COLO668 (cell line): ENCODE results near the gene SPON1.
"Not testable (repeated sequence)": the region's sequence is repeated elsewhere in the genome, so short reads cannot be mapped to it uniquely, and the experiment has no call there.

ENCODE experiments used
- DNase-seq: peaks from one replicate; lab custom pipeline; 2025; ENCODE audit not compliant: unreplicated experiment; lab: John Stamatoyannopoulos, UW

Gene SPON1

GRCh38 chr11:14262271-14262846 is 299.8 kb downstream of the SPON1 start:
- DNase-seq, result no peak

GRCh38 chr11:14264966-14265365 is 302.4 kb downstream of the SPON1 start:
- no peak for DNase-seq

DNA sequence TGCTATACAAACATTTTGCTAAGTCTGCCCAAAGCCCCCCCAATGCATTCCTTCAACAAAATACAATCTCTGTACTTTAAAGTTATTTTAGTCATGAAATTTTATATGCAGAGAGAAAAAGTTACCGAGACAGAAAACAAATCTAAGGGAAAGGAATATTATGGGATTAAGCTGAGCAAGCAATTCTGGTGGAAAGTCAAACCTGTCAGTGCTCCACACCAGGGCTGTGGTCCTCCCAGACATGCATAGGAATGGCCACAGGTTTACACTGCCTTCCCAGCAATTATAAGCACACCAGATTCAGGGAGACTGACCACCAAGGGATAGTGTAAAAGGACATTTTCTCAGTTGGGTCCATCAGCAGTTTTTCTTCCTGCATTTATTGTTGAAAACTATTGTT is 304.1 kb downstream of the SPON1 start:
- no peak for DNase-seq

GRCh38 chr11:14267861-14268635 is 305.5 kb downstream of the SPON1 start:
- DNase-seq, result no peak

DNA sequence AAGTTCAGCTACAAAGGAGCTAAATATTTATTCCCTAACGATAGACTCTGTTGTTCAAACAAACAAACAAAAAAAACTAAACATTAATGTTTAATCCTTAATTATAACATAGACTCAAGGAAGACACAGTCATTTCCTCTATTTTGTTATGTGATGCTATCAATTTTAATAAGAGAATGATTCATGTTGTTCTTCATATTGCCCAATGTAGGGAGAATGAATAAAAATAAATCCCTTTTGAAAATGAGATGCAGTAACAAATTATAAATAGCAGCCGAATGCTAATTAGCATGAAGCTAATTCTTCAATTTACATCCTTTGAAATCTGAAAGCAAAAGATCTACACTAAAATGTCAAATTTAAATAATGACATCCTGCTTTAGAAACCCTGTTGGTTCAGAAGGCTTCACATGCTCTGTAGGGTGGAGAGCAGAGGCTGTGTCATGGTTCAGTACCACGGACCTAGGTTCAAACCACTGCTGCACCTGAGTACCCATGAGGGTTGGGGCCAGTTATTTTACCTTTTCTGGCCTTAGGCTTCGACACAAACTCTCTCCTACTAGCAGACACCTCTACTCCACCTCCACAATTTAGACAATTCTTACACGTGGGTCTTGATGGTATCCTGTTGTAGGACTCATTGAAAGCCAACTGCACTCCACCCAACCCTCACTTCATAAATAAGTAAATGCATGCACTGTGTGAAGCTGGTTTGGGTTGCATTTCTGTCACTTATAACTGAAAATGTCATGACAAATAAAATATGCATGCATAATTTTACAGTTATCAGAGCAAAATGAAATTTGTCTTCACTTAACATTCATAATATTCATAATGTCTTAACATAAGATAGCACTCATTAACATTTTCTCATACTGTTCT is 307.4 kb downstream of the SPON1 start:
- DNase-seq, result no peak

DNA sequence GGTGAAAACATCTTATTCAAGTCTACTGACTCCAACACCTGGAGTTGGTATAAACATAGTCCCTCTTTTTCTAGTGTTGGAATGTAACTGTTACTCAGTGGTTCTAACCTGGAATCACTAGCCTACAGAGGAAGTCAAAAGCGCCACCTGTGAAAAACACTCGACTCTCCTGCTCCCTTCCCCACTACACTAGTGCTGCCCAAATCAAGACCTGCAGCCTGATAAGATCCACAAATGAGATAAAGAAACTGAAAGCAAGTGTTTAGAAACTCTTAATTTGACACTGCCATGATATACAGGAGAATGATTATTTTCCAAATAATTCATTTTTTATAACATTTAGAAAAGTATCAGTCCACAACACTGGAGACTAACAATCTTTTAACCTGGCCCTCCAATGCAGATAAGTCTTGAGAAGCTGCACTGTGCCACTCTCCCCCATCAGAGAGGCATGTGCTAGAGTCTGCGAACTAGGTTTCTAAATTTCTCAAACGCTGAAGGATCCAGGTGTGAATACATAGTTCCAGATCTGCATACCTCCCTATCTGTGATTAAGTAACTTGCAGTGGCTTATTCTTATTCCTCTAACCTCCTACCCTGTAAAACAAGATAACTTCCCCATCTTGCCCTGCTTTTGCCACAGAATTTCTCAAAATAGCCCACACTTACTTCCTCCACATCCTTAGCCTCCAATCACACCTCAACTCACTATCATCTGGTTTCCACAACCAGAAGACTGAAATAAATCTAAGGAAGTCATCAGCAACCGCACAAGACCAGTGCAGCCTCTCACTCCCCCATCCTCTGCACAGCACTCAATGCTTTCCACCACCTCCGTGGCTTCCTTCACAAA is 308.4 kb downstream of the SPON1 start:
- DNase-seq, result no peak

- DNase-seq, result no peak
Measured at GRCh38 chr11:14273895-14274294, 311.4 kb downstream of the SPON1 start.

GRCh38 chr11:14275076-14275475 is 312.6 kb downstream of the SPON1 start:
- DNase-seq, result no peak

DNA sequence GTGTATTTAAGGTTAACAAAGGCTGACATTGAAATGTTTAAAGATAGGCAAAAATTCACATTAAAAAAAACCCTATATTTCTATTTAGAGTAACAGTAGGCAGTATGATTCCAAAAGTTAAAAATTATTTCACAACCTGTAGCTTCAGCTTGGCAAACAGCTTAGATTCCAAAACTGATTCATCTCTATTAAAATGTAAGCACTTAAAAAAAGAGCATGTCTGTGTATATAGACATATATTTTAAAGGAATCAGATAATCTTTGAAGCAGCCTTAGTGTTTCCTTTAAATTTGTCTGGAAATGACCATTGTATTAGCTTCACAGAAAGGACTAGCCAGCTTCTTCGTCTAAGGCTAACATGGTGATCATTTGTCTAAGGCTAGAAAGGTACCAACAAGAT is 316.3 kb downstream of the SPON1 start:
- not testable (repeated sequence) for DNase-seq

DNA sequence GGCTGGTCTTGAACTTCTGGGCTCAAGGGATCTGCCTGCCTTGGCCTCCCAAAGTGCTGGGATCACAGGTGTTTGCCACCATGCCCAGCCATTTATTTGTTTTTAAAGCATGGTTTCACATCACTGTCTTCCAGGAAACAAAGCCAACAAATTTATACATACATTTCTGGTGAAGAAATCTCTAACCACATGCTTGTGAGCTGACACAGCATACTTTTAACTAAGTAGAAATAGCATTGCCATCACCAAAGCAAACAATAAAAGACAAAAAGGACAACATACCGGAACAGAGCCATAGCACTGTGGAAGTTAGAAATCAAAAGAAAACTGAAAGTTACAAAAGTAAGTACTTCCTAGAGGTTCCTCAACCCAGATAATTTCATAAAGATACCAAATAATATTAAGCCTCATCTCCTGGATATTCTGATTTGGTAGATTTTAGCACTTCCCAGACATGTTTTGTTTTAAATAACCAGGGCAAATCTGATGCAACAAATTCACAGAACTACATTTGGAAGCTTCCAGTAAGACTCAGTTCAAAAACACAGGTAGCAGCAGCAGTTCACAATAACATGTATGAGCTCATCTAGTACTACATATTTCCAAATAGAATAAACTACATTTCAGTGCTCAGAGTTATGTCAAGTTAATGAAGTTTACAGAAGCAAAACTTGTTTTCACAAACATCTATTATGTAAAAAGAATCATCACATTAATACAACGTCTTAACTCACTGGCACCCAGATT is 325.8 kb downstream of the SPON1 start:
- DNase-seq, result no peak

DNA sequence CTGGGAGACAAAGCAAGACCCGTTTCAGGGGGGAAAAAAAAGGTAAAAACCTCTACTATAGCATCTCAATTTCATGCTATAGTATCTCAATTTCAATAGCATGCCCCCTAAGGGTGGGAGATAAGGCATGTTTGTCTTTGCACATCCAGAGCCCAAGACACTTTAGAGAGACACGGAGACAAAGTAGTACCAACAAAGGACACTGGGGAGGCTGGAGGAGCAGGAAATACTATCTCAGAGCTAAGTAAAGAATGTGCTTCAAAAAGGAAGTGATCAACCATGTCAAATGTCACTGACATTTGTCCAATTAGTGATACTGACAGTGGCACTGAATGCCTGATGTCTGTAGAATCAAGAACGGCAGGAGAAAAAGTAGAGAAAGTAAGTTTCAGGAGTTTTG is 327.9 kb downstream of the SPON1 start:
- no peak for DNase-seq

DNA sequence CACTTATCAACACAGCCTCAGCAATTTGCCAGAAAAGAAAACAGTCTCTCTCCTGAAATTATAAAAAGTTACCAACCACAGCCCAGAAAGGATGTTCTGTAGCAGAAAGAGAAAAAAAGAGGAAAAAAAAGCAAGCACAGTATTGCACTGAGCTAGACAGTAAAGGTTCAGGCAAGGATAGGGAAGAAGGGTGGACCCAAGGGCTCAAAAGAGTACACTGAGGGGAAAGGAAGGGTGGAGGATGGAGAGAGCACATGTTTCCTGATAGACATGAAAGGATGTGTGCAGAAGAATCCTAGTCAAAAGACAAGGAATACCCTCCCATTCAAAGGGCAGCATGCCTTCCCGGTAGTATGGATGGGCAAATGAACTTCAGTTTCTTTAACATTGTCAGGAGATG is 337.4 kb downstream of the SPON1 start:
- DNase-seq, result no peak

GRCh38 chr11:14300661-14301304 is 338.3 kb downstream of the SPON1 start:
- peak; percentile 17 for DNase-seq

DNA sequence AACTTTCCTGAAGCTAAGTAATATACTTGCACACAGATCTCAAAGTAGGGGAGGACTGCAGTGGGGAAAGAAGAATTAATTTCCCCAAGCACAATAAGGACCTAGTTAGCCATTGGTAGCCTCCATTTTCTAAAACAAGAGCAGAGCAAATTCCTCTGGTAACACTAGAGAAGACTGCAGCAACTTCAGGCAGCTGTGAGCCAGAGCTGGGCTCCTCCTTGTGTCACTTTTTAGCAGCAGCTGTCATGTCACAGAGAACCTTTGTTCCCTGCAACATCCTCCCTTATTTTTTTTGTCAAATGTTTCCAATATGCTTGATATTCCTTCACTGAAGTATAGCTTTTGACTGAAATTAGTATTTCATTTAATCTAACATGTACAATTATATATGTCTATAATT is 342.1 kb downstream of the SPON1 start:
- no peak for DNase-seq

DNA sequence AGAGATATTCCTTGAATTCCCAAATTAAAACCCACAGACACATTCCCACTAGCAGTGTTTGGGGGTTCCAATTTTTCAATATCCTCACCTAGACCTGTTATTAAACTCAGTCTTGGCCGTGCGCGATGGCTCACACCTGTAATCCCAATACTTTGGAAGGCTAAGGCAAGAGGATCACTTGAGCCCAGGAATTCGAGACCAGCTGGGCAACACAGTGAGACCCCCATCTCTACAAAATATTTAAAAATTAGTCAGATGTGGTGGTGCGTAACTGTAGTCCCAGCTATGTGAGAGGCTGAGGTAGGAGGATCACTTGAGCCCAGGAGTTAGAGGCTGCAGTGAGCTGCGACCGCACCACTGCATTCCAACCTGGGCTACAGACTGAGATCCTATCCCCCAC is 343.1 kb downstream of the SPON1 start:
- no peak for DNase-seq

GRCh38 chr11:14306481-14306880 is 344.0 kb downstream of the SPON1 start:
- DNase-seq, result no peak

DNA sequence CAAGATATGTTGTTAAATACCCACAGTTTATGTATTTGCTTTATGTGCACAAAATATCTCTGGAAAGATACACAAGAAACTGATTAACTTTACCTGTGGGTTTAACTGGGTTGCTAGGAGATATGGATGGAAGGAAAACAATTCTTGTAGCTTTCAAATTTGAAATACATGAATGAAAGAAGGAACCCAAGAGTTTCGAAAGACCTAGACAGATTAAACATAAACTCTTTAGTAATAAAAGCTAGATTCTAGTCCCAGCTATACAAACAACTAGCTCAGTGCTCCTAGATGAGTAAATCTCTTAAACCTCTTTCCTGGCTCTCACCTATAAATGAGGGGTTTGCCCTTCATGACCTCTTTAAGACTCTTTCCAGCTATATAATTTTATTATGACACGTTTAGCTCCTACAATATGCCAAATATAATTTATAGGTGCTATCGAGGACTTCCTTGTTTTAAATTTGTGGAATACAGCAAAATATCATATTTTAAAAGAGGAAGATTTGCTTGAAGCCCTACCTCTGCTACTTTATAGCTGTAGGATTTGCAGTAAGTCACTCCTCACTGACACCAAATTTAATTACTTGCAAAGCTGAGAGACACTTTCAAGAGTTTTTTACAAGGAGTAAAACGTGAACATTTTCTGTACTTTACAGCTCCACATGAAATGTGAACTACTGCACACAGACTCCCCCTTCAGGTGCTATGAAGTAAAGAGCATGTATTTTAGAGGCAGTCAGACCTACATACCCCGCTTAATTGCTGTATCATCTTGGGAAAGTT is 345.8 kb downstream of the SPON1 start:
- no peak for DNase-seq

GRCh38 chr11:14308897-14309387 is 346.4 kb downstream of the SPON1 start:
- DNase-seq, result no peak
